ENCODE measurements around the gene BTNL9.

GRCh38 chr5:181069767-181070491, 29.9 kb downstream of the BTNL9 start:
- TF ChIP-seq ZNF274 (IDR thresholded peaks at IDR 0.05; ENCODE audit: low read depth, low read length) (no peak), SUZ12 (IDR thresholded peaks at IDR 0.05; ENCODE audit: extremely low read depth, insufficient read depth, insufficient read length) (no peak), YY1 (IDR thresholded peaks at IDR 0.05; ENCODE audit: insufficient read depth, insufficient read length) (no peak)

All from NT2/D1 (cell line).